ENCODE results near the gene ARSA.

GRCh38 chr22:50597097-50597496, 30.9 kb downstream of the ARSA start:
- TF ChIP-seq EZH2 (IDR thresholded peaks at IDR 0.05) (no peak), POLR2AphosphoS5 (IDR thresholded peaks at IDR 0.05; ENCODE audit: borderline replicate concordance, low read depth, low read length) (no peak)

Data from SK-N-MC (cell line).